Measurements from ENCODE around the gene SCMH1.

- TF ChIP-seq TAF1 (IDR thresholded peaks at IDR 0.05; ENCODE audit: borderline replicate concordance, low read depth, low read length) (no peak), POLR2A (IDR thresholded peaks at IDR 0.05; ENCODE audit: low read depth, low read length) (peak; percentile 9; the same call in 1 of the 2 replicates), POLR2AphosphoS5 (IDR thresholded peaks at IDR 0.05; ENCODE audit: low read depth, low read length) (no peak)
Measured at GRCh38 chr1:41022424-41022823, 219.7 kb downstream of the SCMH1 start.
